ENCODE results near the gene PHYH.

Gene PHYH

DNA sequence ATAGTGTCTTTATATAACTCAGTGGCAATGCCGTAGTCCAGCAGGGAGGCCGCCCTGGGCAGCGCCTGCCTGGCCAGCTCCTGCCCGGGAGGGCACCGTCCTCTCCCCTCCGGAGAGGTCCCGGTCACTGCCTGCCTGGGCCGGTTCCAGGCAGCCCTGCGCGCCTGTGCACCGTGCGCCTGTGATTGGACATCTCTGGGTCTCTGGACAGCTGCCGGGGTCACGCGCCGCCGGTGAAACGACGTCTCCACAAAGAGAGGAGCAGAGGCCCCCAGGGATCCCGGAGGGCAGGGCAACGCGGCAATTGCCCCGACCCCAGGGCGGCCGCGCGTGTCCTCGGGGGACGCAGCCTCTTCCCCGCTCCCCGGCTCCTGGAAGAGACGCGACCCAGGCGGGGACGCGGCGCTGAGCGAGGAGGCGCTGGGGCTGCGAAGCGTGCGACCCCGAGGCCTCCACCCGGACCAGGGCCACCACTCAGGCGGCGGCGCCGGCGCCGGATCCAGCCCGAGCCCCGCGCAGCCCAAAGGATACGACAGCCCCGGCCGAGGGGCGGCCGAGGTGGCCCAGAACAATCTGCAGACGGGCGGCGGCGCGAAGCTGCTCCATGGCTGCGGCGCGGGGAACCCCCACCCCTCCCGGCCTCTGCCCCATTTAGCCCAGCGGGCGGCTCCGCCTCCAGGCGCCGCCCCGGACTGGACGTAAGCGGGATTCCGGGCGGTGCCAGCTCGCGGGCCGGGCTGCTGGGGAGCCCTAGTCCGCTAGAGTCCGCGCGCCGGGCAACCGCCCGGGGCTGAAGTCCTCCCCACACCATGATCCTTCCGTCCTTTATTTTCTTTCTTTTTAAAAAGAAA is at the start of gene PHYH:
Gene PHYH, minus strand, starts transcription at position 628 of the 851 bp plus-strand sequence. Its CDS starts 22 bp downstream, at position 606.
- H3K4me3 ChIP-seq (ENCODE audit: control insufficient read depth, low read depth, low read length) = peak within 1 kb of the TSS; percentile 65
- peak; percentile 77 for DNase-seq (ENCODE audit: low read depth)
- TF ChIP-seq, protein P1, sequence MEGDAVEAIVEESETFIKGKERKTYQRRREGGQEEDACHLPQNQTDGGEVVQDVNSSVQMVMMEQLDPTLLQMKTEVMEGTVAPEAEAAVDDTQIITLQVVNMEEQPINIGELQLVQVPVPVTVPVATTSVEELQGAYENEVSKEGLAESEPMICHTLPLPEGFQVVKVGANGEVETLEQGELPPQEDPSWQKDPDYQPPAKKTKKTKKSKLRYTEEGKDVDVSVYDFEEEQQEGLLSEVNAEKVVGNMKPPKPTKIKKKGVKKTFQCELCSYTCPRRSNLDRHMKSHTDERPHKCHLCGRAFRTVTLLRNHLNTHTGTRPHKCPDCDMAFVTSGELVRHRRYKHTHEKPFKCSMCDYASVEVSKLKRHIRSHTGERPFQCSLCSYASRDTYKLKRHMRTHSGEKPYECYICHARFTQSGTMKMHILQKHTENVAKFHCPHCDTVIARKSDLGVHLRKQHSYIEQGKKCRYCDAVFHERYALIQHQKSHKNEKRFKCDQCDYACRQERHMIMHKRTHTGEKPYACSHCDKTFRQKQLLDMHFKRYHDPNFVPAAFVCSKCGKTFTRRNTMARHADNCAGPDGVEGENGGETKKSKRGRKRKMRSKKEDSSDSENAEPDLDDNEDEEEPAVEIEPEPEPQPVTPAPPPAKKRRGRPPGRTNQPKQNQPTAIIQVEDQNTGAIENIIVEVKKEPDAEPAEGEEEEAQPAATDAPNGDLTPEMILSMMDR (conservative IDR thresholded peaks at IDR 0.05; ENCODE audit: control insufficient read depth, insufficient read depth, low read depth, low read length) = no peak

DNA sequence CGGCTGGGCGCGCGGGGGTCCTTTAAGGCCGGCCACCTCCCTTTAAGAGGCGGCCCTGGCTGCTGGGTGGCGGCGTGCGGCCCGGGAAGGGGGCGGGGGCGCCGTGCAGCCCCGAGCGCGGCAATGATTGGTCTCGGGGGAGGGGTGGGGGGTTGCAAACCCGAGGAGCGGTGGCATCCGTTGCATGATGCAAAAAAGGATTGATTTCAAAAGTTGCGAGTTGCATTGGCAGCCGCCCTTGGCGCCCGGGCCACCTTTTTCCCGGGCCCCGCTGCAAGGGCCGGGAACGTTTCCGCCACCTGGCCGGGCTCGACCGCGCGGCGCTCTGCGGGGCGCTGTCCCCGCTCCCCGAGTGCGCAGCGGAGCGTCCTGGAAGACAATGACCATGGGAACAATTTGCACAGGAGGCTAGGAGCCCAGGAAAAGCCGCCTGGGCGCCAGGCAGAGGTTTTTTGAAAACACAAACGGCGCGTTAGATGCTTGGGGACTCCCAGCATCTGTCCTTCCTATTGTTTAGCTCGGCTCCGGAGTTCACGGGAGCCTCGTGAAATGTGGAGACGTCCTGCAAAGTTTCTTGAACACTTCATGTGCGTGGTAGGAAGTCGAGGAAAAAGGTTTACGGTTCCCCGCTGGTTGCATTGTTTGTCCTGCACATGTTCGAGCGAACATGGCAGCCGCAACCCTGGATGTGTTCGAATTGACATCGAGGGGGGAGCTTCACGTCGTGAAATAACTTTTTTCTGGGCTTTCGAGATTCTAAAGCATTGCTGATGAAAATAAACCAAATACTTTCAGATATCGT is 48.6 kb upstream of the PHYH start, which contains the start of gene SEPHS1:
Gene SEPHS1, minus strand, starts transcription at position 78 of the 802 bp plus-strand sequence. CDS start 3,343 bp downstream, outside the sequence.
- peak within 1 kb of the TSS; percentile 66 for H3K4me3 ChIP-seq (ENCODE audit: control insufficient read depth, low read depth, low read length)
- TF ChIP-seq, protein P1 (conservative IDR thresholded peaks at IDR 0.05; ENCODE audit: control insufficient read depth, insufficient read depth, low read depth, low read length) = no peak
- peak; percentile 51 for DNase-seq (ENCODE audit: low read depth)

DNA sequence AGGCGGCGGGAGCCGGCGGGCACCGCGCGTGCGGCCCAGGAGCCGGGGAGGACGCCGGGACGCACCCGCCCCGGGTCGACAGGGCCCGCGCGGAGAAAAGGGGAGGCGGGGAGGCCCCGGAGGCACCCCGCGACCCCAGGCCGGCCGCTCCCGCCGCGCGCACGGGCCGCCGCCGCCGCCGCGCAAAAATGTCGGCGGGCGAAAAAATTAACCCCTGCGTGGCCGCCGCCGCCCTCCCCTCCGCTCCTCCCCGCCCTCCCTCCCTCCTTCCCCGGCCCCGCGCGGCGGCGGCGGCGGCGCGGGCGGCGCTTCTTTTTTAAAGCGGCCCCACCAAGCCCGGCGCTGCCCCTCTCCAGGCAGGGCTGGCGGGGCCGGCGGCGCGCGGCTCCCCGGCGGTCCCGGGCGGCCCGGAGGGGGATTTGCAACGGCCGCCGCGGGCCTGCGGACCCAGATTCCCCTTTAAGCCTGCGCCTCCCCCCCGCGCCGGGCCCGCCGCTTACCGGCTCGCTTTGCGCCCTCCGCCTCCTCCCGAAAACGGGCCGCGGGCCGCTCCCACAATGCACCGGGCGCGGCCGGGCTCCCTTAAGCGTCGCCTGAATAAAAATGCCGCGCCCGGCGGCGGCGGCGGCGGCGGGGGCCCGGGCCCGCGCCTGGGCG is 47.8 kb upstream of the PHYH start:
- DNase-seq (ENCODE audit: low read depth) = peak; percentile 61
- TF ChIP-seq, protein P1 (conservative IDR thresholded peaks at IDR 0.05; ENCODE audit: control insufficient read depth, insufficient read depth, low read depth, low read length) = no peak

DNA sequence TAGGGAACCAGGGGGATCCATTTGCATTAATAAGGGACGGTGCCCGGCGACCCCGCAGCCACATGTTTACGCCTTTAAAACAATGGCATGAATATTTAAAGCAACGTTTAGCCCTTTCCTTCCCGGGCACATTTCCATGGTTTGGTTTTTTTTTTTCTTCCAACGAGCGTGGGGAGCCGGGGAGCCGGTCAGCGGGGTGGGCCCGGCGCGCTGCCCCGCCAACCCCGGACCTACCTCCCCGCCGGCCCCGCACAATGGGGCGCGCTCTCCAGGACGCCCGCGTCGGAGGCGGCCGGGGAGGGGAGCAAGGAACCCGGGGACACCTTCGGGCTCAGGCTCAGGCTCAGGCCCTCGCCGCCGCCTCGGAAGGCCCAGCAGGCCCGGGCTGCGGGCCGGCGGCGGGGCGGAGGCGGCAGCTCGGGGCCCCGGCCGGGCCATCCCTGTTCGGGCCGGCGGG is 47.2 kb upstream of the PHYH start:
- H3K4me3 ChIP-seq (ENCODE audit: control insufficient read depth, low read depth, low read length) = peak overlapping the region; percentile 62
- DNase-seq (ENCODE audit: low read depth) = no peak
- TF ChIP-seq, protein P1 (conservative IDR thresholded peaks at IDR 0.05; ENCODE audit: control insufficient read depth, insufficient read depth, low read depth, low read length) = no peak

More for the DNA sequence above, 47.8 kb upstream of the PHYH start:
- H3K4me3 ChIP-seq (ENCODE audit: control insufficient read depth, low read depth, low read length) = peak overlapping the region; percentile 16

DNA sequence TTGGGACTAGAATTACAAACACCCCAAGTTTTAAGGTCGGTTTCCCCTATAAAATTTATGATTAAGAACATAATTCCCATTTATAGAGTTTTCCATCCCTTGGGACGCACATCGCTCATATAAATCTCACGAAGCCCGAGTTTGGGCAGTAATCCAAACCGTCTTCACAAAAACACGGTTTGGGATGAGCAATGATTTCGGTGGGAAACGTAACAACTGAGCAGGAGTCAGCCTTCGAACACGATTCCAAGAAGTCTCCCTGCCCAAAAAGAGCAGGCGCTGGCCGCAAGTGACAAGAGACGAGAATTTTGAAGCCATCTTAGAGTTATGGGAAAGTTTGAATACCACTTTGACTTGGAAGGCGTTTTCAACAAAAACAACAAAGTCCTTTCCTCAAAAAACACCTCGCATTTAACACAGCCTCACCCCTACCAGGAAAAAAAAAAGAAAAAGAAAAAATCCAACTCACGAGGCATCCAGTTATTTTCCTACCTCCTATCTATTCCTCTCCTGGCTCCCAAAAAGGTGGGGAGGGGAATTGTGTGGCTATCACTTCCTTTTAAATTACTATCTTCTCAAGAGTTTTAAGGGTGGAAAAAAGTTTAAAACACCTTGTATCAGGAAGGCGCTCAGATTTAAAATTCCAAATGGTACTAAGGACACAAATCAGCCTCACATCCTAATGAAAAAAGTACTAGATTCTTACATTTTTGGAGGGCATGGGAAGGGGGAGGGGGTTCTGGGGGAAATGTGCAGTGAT is 46.6 kb upstream of the PHYH start:
- H3K4me3 ChIP-seq (ENCODE audit: control insufficient read depth, low read depth, low read length) = peak overlapping the region; percentile 62
- TF ChIP-seq, protein P1 (conservative IDR thresholded peaks at IDR 0.05; ENCODE audit: control insufficient read depth, insufficient read depth, low read depth, low read length) = no peak
- DNase-seq (ENCODE audit: low read depth) = peak; percentile 90

Measured in fibroblast of mammary gland (primary cell).